Ishikawa (cell line): ENCODE results near the gene MINDY4B.

Experiments used
- CEBPB ChIP-seq: IDR thresholded peaks from 2 replicates; pipeline ENCODE4 v1.6.1; 2012
- EGR1 ChIP-seq: IDR thresholded peaks from 2 replicates; pipeline ENCODE4 v1.6.1; 2012
- EP300 ChIP-seq: IDR thresholded peaks from 2 replicates; pipeline ENCODE4 v1.6.1; 2012; ENCODE audit warnings: borderline replicate concordance
- FOXM1 ChIP-seq: IDR thresholded peaks from 2 replicates; pipeline ENCODE4 v1.6.1; 2012; ENCODE audit warnings: low read depth, borderline replicate concordance
- MAX ChIP-seq: IDR thresholded peaks from 2 replicates; pipeline ENCODE4 v1.6.1; 2012
- RAD21 ChIP-seq: IDR thresholded peaks from 2 replicates; pipeline ENCODE4 v1.6.1; 2012; ENCODE audit warnings: low read depth
- TAF1 ChIP-seq: IDR thresholded peaks from 2 replicates; pipeline ENCODE4 v1.6.1; 2012; ENCODE audit warnings: low read depth, mild to moderate bottlenecking
- TCF12 ChIP-seq: IDR thresholded peaks from 2 replicates; pipeline ENCODE4 v1.6.1; 2012; ENCODE audit warnings: low read depth
- TEAD4 ChIP-seq: IDR thresholded peaks from 2 replicates; pipeline ENCODE4 v1.6.1; 2012
- USF1 ChIP-seq: IDR thresholded peaks from 2 replicates; pipeline ENCODE4 v1.6.1; 2012
- YY1 ChIP-seq: IDR thresholded peaks from 2 replicates; pipeline ENCODE4 v1.6.1; 2012; ENCODE audit warnings: low read depth
- ZBTB7A ChIP-seq: IDR thresholded peaks from 2 replicates; pipeline ENCODE4 v1.6.1; 2012; ENCODE audit warnings: low read depth

- TF ChIP-seq MAX (no peak), EP300 (no peak), TAF1 (no peak), USF1 (no peak), YY1 (no peak), TEAD4 (no peak), EGR1 (no peak), TCF12 (no peak), CEBPB (no peak), RAD21 (no peak), ZBTB7A (no peak), FOXM1 (no peak)
These were observed 21.1 kb upstream of the MINDY4B start for GRCh38 chr3:150926328-150926727.
